Parathyroid adenoma (tissue), 2 donors: ENCODE data around the gene MRPL22.

Experiments
- H2AFZ ChIP-seq: fragments of 300-600 bp; sonication (generic); one replicate; pipeline ENCODE4 v1.7.0; 2017; ENCODE audit warnings: antibody characterized with exemption, mild to moderate bottlenecking
- H3K27ac ChIP-seq: fragments of 300-600 bp; sonication (generic); one replicate; pipeline ENCODE4 v1.7.0; 2017
- H3K27me3 ChIP-seq: fragments of 300-600 bp; sonication (generic); one replicate; pipeline ENCODE4 v1.7.0; 2017; ENCODE audit warnings: low read length; ENCODE audit not compliant: control insufficient read depth, insufficient read depth
- H3K36me3 ChIP-seq: fragments of 300-600 bp; sonication (generic); one replicate; pipeline ENCODE4 v1.7.0; 2017; ENCODE audit warnings: low read length; ENCODE audit not compliant: control insufficient read depth, insufficient read depth
- H3K4me1 ChIP-seq: fragments of 300-600 bp; sonication (generic); one replicate; pipeline ENCODE4 v1.7.0; 2017; ENCODE audit warnings: control low read depth
- H3K4me2 ChIP-seq: fragments of 300-600 bp; sonication (generic); one replicate; pipeline ENCODE4 v1.7.0; 2017; ENCODE audit warnings: low read length
- H3K4me3 ChIP-seq: fragments of 300-600 bp; sonication (generic); one replicate; pipeline ENCODE4 v1.7.0; 2017; ENCODE audit warnings: low read depth, low read length
- H3K79me2 ChIP-seq: fragments of 300-600 bp; sonication (generic); one replicate; pipeline ENCODE4 v1.7.0; 2017; ENCODE audit warnings: control low read depth
- H3K9ac ChIP-seq: fragments of 300-600 bp; sonication (generic); one replicate; pipeline ENCODE4 v1.7.0; 2017; ENCODE audit warnings: mild to moderate bottlenecking
- H3K9me3 ChIP-seq: fragments of 300-600 bp; sonication (generic); one replicate; pipeline ENCODE4 v1.7.0; 2017; ENCODE audit warnings: low read length; ENCODE audit not compliant: control insufficient read depth
- CTCF ChIP-seq: fragments of 300-600 bp; sonication (generic); IDR thresholded peaks from one replicate; pipeline ENCODE4 v1.7.0; 2017; ENCODE audit warnings: antibody characterized with exemption, mild to moderate bottlenecking
- donor health status: primary hyperparathyroidism.

The MRPL22 gene

DNA sequence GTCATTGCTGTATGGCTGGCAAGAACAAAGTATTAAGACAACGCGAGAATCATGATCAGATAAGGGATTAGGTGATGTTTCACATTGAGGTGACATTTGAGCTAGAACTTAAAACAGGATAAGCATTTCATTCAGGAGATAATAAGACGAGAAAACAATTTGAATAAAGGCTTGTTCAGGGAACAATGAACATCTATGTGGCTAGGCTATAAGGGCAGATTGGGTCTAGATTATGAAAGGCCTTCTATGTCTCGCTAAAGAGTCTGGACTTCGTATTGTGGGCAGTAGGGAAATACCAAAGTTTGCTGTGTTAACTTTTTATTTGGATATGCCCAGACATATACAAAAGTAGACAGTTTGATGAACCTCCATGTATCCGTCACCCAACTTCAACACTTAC, 6.9 kb downstream of the MRPL22 start:
- no peaks in the 10 kb centered on the region for H3K36me3 ChIP-seq
- no peaks in the 10 kb centered on the region for H3K27me3 ChIP-seq
- no peaks in the 10 kb centered on the region for H3K9me3 ChIP-seq
- no peak overlapping the region for H3K4me3 ChIP-seq
- no peak for TF ChIP-seq CTCF
- no peak overlapping the region for H3K27ac ChIP-seq
- H3K4me1 ChIP-seq = no peaks in the 10 kb centered on the region
- H3K9ac ChIP-seq = no peak overlapping the region
- H3K79me2 ChIP-seq = peaks cover 23% of the 10 kb centered on the region
- H2AFZ ChIP-seq = no peak overlapping the region
- no peak overlapping the region for H3K4me2 ChIP-seq

- Histone ChIP-seq H3K36me3 (no peaks in the 10 kb centered on the region), H3K27me3 (no peaks in the 10 kb centered on the region), H3K79me2 (peaks cover 23% of the 10 kb centered on the region), H3K27ac (no peak overlapping the region), H3K4me1 (no peaks in the 10 kb centered on the region), H3K4me2 (no peak overlapping the region), H3K9me3 (no peaks in the 10 kb centered on the region), H3K9ac (no peak overlapping the region), H3K4me3 (no peak overlapping the region), H2AFZ (no peak overlapping the region)
- TF ChIP-seq CTCF = no peak
Measured at GRCh38 chr5:154948313-154948712, 7.4 kb downstream of the MRPL22 start.

GRCh38 chr5:154949781-154950180, 8.9 kb downstream of the MRPL22 start:
- no peak overlapping the region for H3K4me3 ChIP-seq
- no peaks in the 10 kb centered on the region for H3K9me3 ChIP-seq
- peaks cover 23% of the 10 kb centered on the region for H3K79me2 ChIP-seq
- H3K36me3 ChIP-seq = no peaks in the 10 kb centered on the region
- TF ChIP-seq CTCF = no peak
- H3K27ac ChIP-seq = no peak overlapping the region
- H3K27me3 ChIP-seq = no peaks in the 10 kb centered on the region
- no peaks in the 10 kb centered on the region for H3K4me1 ChIP-seq
- H3K9ac ChIP-seq = no peak overlapping the region
- H2AFZ ChIP-seq = no peak overlapping the region
- H3K4me2 ChIP-seq = no peak overlapping the region

DNA sequence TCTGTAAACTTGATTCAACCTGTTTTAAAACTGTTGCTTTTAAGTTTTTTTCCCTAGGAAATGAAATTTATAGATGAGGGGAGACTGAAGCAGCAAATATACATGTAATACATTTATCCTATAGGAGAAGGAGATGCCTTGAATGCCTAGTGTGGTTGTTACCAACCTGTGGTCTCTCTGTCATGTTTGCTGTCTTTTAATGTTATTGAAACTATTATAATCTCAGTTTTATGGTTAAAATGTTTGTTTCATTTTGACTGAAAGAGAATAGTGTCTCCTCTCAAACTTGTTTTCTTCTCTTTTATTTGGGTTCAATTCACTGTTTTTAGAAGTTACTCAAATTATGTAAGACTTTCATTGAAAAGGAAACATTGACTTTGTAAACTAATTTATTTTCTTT, 15.8 kb downstream of the MRPL22 start:
- H2AFZ ChIP-seq = no peak overlapping the region

More for the DNA sequence above, 15.8 kb downstream of the MRPL22 start:
- Histone ChIP-seq H3K4me2 (no peak overlapping the region), H3K9ac (no peak overlapping the region), H3K4me1 (no peaks in the 10 kb centered on the region), H3K4me3 (no peak overlapping the region), H3K36me3 (no peaks in the 10 kb centered on the region), H3K79me2 (no peaks in the 10 kb centered on the region), H3K27ac (no peak overlapping the region), H3K9me3 (no peaks in the 10 kb centered on the region), H3K27me3 (no peaks in the 10 kb centered on the region)
- TF ChIP-seq CTCF = no peak
